ENCODE measurements around the gene CEACAM20.
A peak's percentile ranks its signal among the peaks of the same experiment; 100 is the strongest.
"Not testable (repeated sequence)": the region's sequence is repeated elsewhere in the genome, so short reads cannot be mapped to it uniquely, and the experiment has no call there.

The CEACAM20 gene

DNA sequence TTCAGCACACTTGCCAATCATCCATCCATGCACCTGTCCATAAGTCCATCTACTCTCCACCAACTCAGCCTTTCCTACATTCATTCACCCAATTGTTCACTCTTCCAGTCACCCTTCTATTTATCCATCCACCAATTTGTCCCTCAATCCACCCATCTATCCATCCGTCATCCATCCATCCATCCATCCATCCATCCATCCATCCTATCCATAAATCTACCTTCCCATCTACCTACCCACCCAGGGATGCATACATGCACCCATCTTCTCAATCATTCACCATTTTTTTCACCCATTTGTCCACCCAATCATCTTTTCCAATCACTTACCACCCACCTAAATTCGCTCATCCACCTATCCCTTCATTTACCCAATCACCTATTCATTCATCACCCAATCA lies 14.6 kb upstream of the CEACAM20 start:
- DNase-seq: no peak

DNA sequence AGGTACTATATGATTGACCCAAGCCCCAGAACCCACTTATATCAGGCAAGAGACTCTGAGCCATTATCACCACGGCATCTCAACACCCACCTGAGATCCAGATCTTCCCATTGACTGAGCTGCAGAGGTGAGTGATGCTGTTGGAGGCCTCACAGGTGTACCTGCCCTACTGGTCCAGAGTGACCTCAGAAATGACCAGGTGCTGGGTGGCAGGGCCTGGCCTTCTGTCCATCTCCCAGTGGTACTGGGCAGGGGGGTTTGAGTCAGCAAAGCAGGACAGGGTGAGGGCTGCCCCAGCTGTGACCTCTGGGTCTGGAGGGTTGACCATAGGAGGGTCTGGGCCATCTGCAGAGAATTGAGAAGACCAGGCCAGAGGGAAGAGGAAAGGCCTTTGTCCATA lies 13.2 kb upstream of the CEACAM20 start:
- no peak for DNase-seq

DNA sequence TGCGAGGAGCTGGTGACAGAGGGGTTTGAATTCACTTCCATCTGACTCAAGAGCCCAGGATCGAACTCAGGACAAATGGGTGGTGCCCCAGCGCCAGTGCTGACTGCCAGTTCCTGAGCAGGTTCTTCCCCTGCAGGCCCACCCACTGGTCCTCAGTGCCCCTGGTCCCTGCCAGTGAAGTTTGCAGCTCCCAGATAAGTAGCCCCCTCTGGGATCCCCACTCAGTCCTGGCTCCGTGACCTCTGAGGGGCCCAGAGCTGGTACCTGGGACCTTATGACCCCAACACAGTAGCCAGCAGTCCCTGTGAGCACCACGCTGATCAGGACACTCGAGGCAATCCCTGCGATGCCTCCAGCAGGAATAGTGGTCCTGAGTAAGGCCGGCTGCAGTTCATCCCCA lies 11.3 kb upstream of the CEACAM20 start:
- DNase-seq: no peak

DNA sequence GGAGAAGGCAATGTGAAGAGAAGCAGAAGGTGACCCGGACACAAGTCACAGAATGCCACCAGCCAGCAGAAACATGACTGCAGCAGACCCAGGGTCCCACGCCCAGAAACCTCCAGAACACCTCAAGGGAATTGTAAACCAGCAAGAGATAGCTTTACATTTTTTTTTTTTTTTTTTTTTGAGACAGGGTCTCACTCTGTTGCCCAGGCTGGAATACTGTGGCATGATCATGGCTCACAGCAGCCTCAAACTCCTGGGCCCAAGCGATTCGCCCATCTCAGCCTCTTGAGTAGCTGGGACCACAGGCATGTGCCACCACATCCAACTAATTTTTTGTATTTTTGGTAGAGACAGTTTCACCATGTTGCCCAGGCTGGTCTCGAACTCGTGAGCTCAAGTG lies 10.5 kb upstream of the CEACAM20 start:
- no peak for DNase-seq

DNA sequence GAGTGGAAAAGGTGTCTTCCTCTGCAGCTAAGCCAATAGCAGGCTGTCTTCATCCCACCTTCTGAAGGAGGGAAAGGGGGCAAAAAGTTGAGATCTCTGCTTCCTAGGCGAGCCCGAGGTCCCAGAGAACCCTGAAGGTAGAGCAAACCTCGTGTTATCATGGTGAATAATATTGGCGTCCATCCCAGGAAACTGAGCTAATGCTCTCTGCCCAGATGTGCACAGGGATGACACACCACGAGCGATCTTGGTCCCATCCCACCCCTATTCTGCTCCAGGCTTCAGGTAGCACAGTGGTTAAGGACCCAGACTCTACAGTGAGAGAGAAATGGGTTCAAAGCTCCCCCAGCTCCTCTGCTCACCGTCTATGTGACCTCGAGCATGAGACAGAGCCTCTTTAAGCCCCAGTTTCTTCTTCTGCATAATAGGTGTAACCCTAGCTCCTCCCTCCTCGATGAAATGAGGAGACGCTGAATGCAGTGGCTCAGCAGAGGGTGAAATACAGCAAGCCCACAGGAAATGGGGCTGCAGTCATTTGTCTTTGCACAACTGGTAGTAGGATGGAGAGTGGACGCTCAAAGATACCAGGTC lies 9.9 kb upstream of the CEACAM20 start:
- no peak for DNase-seq

DNA sequence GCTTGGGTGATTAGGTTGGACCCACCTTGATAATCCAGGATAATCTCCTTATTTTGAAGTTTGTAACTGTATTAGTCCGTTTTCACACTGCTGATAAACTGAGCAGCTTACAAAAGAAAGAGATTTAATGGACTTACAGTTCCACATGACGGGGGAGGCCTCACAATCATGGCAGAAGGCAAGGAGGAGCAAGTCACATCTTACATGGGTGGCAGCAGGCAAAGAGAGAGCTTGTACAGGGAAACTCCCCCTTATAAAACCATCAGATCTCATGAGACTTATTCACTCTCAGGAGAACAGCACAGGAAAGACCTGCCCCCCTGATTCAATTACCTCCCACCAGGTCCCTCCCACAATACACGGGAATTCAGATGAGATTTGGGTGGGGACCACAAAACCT lies 5.9 kb upstream of the CEACAM20 start:
- not testable (repeated sequence) for DNase-seq

DNA sequence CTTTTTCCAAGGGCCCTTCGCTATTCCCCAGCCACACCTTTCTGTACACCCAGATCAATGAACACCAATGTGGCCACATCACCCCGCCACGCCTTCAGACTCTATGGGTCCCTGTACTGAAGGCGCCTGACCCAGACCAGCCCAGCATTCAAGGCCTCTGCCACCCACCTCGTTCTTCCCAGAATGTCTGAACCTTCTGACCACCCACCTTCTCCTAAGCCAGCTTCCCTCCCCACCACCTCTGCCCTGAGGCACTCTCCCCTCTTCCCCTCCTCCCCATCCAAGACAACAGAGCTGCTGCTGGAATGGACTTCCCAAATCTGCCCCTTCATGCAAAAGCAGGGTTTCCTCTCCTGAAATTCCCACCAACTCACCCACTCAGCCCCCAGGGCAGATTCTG lies 3.3 kb upstream of the CEACAM20 start:
- no peak for DNase-seq

DNA sequence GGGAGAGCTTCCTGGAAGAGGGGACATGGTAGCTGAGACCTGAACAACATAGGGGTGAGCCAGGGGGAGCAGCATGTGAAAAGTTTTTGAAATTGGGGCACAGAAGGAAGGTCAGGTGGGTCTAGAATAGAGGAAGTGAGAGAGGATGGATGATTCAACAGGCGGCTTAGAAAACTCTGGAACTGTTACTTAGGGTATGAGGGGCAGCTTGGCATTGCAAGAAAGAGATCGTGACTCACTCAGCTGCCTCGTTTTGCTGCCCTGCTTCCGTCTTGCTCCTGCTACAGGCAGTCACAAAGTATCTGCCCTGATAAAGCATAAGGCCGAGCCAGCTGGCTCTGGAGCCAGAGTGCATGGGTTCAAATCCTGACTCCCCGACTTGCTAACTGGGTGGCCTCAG lies 1.3 kb upstream of the CEACAM20 start:
- DNase-seq: no peak

DNA sequence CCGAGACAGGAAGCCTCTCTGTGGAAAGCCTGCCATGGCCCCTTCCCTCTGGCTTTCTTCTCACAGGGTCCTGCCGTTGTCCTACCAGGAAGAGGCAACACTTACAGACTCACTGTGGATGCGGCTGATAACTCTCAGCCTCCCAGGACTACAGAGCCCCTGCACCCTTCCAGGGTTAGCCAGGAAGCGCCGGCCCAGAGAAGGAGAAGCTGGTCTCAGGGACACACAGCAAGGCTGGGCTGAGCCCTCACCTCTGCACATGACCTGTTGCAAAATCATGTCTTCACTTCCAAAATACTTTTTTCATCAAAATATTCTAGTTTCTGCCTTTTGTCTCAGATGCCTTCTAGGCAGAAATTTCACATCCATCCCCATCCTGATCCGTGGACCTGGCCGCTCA lies 1.9 kb downstream of the CEACAM20 start:
- no peak for DNase-seq

DNA sequence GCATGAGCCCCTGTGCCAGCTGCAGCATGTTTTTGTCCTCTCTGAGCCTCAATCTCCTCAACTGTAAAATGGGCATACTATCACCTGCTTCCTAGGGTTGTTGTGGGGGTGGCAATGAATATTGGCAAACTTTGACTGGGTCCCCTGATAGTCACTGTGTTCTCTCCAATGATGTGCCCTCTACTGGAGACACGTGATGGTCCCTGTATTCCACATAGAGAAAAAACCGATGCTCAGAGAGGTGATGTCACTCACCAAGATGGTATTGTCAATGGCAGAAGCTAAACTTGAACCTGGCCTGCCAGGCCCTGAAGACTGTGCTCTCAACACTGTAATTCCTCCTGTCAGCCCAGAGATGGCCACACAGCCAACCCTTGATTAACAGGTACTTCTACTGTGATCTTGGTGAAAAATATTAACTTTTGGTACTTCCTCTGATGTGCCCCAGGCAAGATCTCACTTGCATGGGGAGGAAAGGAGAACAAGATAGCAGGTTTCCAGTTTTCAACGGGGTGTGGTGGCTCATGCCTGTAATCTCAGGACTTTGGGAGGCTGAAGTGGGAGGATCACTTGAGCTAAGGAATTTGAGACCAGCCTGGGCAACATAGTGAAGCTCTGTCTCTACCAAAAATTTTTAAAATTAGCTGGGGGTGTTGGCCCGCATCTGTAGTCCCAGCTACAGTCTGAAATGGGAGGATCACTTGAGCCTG lies 3.6 kb downstream of the CEACAM20 start:
- no peak for DNase-seq

DNA sequence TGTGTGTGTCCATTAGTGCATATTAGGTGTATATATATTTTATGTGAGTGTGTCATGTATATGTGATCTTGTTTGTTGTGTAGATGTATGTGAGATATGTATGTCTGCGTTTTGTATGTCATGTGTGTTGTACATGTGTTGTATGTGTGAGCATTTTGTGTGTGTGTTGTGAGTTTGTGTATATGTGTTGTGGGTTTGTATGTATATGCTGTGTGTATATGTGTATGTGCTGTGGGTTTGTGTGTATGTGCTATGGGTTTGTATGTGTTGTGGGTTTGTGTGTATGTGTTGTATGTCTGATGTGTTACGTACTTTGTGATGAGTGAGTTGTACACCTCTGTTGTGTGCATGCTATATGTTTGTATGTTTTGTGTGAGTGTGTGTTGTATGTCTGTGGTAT lies 8.1 kb downstream of the CEACAM20 start:
- no peak for DNase-seq

DNA sequence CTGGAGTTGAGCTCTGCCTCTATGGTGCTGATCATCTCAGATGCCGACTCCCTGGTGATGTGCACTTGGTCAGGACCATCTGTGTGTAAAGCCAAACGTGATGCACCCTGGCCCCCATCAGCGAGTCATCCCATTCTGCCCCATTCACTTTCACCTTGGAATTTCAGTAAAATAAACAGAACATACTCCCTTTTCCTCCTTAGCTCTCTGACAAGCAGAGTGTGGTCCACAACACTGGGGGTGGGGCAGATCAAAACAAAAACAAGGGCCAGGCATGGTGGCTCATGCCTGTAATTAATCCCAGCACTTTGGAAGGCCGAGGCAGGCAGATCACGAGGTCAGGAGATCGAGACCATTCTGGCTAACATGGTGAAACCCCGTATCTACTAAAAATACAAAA lies 12.3 kb downstream of the CEACAM20 start:
- no peak for DNase-seq

DNA sequence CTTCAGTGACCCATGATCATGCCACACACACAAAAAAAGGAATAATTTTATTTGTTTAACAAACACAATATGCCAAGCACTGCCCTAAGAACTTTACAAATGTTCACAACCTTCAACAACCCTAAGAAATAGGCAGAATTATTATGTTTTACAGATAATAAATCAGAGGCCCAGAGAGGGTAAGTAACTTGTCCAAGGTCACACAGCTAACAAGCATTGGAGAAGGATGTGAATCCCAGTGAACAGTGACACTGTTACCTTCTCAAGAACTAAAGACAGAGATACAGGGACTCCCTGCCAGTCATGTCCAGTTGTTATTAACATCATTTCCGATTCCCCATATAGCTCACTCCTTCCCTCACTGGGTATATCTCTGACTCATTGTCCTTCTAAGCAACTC lies 13.6 kb downstream of the CEACAM20 start:
- no peak for DNase-seq

DNA sequence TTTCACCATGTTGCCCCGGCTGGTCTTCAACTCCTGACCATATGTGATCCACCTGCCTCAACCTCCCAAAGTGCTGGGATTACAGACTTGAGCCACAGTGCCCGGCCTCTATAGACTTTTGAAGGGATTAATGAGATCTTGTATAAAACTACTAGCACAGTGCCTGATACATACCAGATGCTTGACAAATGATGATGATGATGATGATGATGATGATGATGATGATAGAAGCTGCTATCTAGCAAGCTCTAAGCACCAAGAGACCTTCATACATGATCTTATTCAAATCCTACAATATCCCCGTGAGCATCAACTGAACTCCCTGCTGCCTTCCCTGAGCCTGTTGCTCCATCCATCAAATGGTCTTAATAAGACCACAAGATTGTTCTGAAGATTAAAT lies 14.4 kb downstream of the CEACAM20 start:
- DNase-seq: no peak

DNA sequence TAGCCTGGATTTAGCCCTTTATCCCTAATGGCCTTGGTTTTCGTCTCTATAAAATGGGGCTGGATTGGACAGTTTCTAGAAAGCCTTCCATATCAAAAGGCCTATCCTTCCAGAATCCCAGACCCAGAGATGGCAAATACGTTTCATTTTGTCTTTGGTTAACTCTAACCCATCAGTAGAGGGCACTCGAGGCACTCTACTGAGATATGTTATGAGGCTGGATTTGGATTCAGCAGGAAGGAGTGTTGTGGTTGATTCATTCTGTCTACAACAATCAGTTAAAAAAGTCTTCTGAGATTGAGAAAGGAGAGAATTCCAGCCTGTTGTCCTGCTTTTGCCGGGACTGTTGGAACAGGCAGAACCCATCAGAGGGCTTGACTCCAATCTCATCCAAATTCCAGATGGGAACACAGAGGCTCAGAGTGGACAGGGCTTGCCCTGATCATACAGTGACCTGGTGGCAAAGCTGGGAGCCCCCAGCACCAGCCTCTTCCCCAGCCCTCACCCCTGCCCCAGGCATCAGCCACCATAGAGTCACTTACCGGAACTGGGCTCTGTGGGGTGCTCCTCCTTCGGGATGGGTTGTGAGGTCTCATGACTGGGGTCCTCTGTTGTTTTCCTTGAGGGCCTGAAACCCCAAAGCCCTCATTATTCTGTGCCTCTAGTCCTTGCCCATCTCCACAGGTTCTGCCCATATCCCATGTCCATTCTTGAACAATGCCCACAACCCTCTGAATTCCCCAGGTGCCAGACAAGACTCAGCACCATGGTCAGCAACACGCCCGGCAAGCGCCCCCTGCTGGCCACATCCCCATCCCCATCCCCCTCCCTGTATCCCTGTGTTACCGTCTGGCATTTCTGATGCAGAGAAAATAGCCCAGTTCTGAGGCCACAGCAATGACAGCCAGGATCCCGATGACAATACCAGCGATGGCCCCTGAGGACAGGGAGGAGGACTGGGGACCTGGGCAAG lies 16.9 kb downstream of the CEACAM20 start:
- DNase-seq: peak; percentile 17

DNA sequence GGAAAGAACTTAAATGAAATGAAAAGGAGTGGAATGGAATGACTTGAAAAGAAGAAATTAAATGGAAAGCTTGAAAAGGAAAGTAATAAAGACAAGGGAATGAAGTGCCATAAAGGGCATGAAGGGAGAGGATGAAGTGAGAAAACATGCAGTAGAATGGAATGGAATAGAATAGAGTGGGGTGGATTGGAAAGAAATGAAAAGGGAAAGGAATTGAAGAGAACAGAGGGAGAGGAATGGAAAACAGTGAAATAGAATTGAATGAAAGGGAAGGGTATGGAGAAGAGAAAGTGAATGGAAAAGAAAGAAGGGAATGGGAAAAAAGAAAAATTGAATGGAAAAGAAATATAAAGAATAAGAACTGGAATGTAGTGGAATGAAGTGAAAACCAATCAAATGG lies 20.0 kb downstream of the CEACAM20 start:
- no peak for DNase-seq

DNA sequence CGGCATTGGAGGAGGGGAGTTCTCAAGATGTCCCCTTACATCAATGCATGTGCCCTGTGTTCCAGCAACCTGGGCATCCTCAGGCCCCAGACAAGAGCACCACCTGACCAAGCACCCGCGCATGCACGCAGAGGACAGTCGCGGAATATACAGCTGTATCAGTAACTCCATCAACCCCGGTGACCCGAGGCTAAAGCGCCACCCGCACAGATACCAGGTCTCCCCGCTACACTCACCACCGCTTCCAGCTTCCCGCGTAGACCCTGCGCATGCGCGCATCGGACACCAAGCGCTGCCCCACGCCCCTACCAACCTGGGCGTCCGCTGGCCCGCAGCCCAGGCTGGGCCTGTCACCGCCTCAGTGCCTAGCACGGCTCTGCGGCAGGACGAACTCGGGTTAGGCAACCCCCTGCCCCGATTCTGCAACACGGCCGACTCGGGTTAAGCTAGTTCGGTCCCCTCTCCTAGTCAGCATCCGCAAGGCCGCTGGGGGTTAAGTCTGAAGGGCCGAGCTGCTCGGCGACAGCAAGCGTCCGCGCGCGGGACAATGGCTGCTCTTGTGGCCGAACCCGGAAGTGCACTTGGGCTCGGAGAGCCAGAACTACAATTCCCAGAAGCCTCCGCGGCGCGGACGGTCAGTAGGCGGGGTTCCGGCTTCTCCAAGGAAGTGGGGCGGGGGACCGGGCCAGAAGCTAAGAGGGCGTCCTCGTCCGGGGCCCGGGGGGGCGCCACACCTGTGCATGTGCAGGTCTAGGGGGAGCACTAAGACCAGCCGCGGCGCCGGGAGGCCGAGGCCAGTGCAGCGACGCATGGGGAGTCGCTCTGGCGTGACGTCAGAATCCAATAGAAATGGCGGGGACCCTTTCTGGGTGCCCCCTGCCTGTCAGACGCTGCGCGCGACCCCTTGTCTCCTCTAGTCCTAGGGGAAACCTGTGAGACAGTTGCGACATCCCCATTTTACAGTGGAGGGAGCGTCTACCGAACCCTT lies 29.2 kb downstream of the CEACAM20 start, which contains the start of gene ZNF180:
TSS of gene ZNF180 (minus strand) at position 561 of the 988 bp plus-strand sequence. CDS start 3,188 bp downstream, outside the sequence.
- peak; percentile 96 for DNase-seq

DNA sequence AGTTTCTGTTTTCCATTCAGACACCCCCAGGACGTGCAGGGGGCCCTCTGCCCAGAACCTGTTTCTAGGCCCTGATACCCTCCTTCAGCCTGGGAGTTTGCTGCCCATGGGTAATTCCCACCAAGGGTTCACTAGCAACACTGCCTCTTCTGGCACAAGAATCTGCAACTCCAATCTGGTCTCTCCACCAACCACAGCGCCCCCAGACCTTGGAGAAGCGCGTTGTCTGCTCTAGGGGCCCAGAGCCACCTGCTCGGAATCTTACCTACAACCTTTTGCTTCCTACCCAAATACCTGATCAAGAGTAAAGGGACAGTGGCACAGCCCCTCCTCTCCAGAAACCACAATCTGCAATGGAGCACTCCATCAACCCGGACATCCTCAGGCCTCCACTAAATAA lies 29.9 kb downstream of the CEACAM20 start:
- DNase-seq: no peak

DNA sequence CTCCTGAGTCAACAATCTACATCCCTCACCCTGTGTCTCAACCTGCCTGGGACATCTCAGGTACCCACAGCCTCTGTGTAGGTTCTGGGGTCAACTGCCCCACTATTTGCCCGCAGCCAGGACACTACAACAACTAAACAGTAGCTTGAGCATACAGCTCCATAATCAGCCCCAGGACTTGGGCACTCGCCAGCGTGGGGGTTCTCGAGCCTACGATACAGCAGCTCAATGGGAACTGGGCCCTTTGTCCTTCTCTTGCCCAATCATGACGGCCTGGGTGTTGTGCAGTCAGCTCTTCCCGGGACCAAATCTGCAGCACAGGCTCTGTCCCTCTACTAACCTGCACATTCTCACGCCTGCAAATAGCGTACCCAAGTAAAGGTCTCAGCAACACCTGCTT lies 30.5 kb downstream of the CEACAM20 start:
- DNase-seq: no peak

DNA sequence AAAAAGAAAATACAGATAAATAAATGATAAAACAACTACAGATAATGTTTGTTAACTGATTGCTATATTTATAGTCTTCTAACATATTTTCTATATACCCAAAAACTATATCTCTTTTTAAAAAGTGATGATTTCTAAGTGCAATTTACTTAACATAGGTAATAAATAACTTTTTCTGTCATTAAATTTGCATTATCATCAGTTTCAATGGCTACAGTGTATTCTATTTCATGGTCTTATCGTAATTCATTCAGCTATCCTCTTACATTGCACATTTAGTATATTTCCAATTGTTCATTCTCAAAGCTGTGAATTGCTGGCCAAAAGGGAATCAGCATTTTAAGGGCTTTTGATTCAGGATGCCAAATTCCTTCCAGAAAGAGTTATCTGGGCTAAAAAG lies 32.8 kb downstream of the CEACAM20 start:
- no peak for DNase-seq

DNA sequence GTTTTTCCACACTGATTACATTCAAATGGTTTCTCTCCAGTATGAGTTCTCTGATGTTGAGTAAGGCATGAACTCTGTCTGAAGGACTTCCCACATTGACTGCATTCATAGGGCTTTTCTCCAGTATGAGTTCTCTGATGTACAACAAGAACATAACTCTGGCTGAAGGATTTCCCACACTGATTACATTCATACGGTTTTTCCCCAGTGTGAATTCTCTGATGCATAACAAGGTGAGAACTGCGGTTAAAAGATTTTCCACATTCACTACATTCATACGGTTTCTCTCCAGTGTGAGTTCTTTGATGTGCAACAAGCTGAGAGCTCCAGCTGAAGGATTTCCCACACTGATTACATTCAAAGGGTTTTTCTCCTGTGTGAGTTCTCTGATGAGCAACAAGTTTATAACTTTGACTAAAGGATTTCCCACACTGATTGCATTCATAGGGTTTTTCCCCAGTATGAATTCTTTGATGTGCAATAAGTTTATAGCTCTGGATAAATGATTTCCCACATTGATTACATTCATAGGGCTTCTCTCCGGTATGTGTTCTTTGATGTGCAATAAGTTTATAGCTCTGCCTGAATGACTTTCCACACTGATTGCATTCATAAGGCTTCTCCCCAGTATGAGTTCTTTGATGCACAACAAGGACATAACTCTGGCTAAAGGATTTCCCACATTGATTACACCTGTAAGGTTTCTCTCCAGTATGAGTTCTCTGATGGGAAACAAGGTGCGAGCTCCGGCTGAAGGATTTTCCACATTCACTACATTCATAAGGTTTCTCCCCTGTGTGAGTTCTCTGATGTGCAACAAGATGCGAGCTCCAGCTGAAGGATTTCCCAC lies 52.7 kb downstream of the CEACAM20 start:
- no peak for DNase-seq
